Type B pancreatic cell (in vitro differentiated cells): ENCODE data around the gene SUPT20H. TPM values are rescaled to one million over a fixed set of nuclear protein-coding genes. Genes with fewer than 3 reads are reported as not detected.

ENCODE experiments used
- DNase-seq: peaks from one replicate; pipeline ENCODE4 v3.0.0; 2021; ENCODE audit warnings: mixed read lengths; ENCODE audit not compliant: unreplicated experiment; ENCODE audit errors: extremely low spot score
- H3K27ac Mint-ChIP-seq: 2 replicates; pipeline ENCODE4 v1.8.0; 2021; ENCODE audit warnings: mild to moderate bottlenecking, mixed read lengths
- H3K27me3 Mint-ChIP-seq: 2 replicates; pipeline ENCODE4 v1.8.0; 2021; ENCODE audit warnings: mixed read lengths
- H3K36me3 Mint-ChIP-seq: 2 replicates; pipeline ENCODE4 v1.8.0; 2021; ENCODE audit warnings: mixed read lengths
- H3K4me1 Mint-ChIP-seq: one replicate; pipeline ENCODE4 v1.8.0; 2021; ENCODE audit warnings: mixed read lengths; ENCODE audit not compliant: unreplicated experiment
- H3K4me3 Mint-ChIP-seq: 2 replicates; pipeline ENCODE4 v1.8.0; 2021; ENCODE audit warnings: mild to moderate bottlenecking, mixed read lengths
- H3K9me3 Mint-ChIP-seq: 2 replicates; pipeline ENCODE4 v1.8.0; 2021; ENCODE audit warnings: mixed read lengths
- total RNA-seq: library from RNA; stranded (reverse); gene quantifications from 2 replicates; pipeline ENCODE4 v1.2.1, GENCODE V29; 2021; ENCODE audit warnings: low replicate concordance
- TF ChIP-seq, protein P1 (sequence below): fragments of 200-600 bp; sonication (generic); conservative IDR thresholded peaks from 2 replicates; pipeline ENCODE4 v1.5.0; 2021; ENCODE audit warnings: antibody characterized with exemption, mild to moderate bottlenecking

Gene SUPT20H
- total RNA-seq, 1 donor from 2014 or later, result 91.0 TPM

- no peaks in the 10 kb centered on the region for H3K27me3 Mint-ChIP-seq
- no peak for DNase-seq
- no peaks in the 10 kb centered on the region for H3K4me1 Mint-ChIP-seq
- no peak overlapping the region for H3K4me3 Mint-ChIP-seq
- H3K36me3 Mint-ChIP-seq, result peaks cover 43% of the 10 kb centered on the region
- no peaks in the 10 kb centered on the region for H3K9me3 Mint-ChIP-seq
- TF ChIP-seq, protein P1, sequence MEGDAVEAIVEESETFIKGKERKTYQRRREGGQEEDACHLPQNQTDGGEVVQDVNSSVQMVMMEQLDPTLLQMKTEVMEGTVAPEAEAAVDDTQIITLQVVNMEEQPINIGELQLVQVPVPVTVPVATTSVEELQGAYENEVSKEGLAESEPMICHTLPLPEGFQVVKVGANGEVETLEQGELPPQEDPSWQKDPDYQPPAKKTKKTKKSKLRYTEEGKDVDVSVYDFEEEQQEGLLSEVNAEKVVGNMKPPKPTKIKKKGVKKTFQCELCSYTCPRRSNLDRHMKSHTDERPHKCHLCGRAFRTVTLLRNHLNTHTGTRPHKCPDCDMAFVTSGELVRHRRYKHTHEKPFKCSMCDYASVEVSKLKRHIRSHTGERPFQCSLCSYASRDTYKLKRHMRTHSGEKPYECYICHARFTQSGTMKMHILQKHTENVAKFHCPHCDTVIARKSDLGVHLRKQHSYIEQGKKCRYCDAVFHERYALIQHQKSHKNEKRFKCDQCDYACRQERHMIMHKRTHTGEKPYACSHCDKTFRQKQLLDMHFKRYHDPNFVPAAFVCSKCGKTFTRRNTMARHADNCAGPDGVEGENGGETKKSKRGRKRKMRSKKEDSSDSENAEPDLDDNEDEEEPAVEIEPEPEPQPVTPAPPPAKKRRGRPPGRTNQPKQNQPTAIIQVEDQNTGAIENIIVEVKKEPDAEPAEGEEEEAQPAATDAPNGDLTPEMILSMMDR, result no peak
- no peak overlapping the region for H3K27ac Mint-ChIP-seq
These were observed 99.9 kb downstream of the SUPT20H start for GRCh38 chr13:36959456-36960116.

Other genes with a start within 250 kb of the SUPT20H start
- gene RFXAP, start 240.5 kb downstream of the SUPT20H start, total RNA-seq, result 7.8 and 10.5 TPM in 2 replicates
- 12.2 and 19.7 TPM in 2 replicates for gene SMAD9, start 139.4 kb downstream of the SUPT20H start, total RNA-seq
- 36.2 and 37.7 TPM in 2 replicates for gene ALG5, start 60.3 kb downstream of the SUPT20H start, total RNA-seq
- gene EXOSC8, start 58.9 kb downstream of the SUPT20H start, total RNA-seq, result 55.7 and 64.7 TPM in 2 replicates
- gene CSNK1A1L, start 46.0 kb upstream of the SUPT20H start, total RNA-seq, result not detected in 2 replicates